DMS 273 treated with DMSO at 0.1 percent for 48 hours (cell line): ENCODE results near the gene GPR137.
"Not testable (repeated sequence)": the region's sequence is repeated elsewhere in the genome, so short reads cannot be mapped to it uniquely, and the experiment has no call there.

ENCODE experiments used
- DNase-seq: peaks from one replicate; lab custom pipeline; 2025; lab: John Stamatoyannopoulos, UW

Gene GPR137

DNA sequence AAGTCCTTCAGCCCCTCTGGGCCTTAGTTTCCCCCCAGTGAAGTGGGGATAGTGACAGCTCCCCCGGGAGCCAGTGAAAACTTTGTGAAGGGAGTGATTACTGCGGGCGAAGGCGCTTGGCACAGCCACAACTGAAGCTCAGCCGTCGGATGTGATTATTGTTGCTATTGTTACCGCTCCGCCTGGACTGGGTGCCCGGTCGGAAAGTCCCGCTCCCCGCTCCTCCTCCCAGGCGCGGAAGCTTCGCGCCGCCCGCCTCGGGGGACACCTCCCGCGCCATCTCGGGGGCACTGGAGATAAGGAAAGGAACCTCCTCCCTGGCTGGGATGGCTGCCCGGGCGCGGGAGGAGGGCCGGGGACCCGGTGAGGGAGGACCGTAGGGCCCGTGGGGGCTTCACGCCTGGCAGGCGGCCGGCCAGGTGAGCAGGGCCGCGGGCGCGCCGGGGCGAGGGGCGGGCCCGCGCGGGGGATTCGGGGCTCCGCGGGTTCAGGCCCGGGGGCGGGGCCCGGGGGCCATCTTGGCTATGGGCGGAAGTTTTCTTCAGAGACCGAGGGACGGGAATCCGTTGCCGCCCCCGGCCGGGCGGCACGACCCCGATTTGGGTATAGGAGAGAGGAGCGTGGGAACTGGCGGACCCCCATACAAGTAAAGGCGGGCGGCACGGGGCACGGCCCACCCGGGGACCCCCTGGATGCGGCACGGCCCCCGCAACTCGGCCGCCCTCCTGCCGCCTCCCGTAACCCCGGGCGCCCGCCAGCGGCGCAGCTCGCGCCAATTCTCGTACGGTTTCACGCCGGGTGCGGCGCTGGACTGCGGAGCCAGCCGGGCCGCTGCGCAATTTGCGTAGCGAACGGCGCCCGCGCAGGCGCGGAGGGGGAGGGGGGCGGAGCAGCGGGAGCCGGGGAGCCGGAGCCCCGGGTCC, at the start of gene GPR137:
Gene GPR137, plus strand, starts transcription at position 887 of the 923 bp plus-strand sequence. CDS start 677 bp downstream, outside the sequence.
- no peak for DNase-seq

DNA sequence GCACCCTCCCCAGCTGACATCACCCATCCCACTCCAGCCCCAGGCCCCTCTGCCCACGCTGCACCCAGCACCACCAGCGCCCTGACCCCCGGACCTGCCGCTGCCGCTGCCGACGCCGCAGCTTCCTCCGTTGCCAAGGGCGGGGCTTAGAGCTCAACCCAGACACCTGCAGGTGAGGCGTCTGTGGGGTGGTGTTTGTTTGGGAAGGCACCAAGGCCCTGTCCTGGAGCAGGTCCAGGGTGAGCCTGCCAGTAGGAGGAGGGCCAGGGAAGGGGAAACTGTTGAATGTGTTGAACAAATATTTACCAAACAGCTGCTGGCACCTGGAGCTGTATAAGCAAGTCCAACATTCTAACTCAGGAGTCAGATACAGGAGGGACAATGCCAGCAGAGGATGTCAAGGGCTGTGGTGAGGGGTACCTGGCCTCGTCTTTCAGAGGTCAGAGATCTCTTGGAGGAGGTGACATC, 48.1 kb upstream of the GPR137 start:
- DNase-seq, result no peak

DNA sequence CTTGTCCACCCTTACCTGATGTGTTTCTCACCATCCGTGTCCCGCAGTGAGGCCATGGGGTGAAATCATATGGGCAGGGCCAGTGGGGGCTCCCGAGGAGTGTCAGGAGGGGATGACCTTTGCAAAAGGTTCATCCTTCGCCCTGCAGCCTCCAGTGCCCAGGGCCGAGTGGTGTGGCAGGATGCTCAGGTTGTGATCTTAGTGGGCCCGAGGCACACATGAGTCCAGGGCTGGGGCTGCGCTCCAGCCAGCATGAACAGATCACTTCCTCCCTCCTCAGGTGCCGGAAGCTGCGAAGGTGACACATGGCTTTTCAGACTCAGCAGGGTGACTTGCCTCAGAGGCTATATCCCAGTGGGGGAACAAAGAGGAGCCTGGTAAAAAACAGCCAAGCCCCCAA, 47.6 kb upstream of the GPR137 start:
- DNase-seq, result no peak

DNA sequence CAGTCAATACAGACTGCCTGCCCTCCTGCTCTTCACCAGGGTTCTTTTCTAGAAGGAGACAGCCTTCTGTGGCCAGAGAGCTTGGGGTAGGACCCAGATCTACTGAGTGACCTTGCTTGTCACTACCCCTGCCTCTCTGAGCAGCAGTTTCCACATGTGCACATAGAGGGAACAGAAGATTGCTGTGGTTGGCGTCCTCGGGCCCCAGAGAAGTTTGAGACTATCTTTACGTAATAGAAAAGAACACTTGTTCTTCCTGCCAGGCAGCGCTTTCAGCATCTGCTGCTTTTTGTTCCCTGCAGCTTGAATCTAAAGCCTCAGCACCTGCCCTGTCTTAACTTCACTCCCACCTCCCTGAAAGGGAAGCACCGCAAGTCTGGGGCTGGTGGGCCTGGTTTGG, 46.6 kb upstream of the GPR137 start:
- DNase-seq, result no peak

DNA sequence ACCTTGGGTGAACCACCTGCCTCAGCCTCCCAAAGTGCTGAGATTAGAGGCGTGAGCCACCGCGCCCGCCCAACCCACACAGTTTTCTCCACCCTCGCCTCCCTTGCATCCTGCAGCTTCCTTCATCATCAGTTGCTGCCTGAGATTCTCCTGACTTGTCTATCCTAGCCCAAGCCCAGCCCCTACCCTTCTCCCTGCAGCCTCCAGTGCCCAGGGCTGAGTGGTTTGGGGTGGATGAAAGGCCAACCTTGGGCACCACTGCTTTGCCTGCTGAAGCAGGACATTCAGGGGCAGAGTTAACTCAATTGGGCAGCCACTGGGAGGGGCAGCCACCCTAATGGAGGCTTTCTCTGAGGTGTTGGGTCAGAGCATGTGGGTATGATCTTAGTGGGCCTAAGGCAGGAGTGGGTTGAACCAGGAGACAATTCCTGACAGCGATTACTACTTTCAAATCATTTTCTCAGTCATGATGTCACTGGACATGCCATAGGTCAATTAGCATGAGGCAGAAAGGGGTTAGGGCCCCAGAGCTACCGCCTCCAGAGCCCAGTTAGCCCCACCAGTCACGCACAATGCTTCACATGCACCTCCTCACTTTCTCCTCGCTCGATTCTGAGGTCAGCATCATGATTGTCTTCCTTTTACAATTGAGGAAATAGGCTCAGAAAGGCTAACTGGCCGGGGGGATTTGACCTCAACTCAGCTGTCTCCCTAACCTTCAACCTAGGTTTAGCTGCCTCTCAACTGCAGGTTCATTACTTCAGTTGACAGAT, 45.8 kb upstream of the GPR137 start:
- DNase-seq, result no peak

DNA sequence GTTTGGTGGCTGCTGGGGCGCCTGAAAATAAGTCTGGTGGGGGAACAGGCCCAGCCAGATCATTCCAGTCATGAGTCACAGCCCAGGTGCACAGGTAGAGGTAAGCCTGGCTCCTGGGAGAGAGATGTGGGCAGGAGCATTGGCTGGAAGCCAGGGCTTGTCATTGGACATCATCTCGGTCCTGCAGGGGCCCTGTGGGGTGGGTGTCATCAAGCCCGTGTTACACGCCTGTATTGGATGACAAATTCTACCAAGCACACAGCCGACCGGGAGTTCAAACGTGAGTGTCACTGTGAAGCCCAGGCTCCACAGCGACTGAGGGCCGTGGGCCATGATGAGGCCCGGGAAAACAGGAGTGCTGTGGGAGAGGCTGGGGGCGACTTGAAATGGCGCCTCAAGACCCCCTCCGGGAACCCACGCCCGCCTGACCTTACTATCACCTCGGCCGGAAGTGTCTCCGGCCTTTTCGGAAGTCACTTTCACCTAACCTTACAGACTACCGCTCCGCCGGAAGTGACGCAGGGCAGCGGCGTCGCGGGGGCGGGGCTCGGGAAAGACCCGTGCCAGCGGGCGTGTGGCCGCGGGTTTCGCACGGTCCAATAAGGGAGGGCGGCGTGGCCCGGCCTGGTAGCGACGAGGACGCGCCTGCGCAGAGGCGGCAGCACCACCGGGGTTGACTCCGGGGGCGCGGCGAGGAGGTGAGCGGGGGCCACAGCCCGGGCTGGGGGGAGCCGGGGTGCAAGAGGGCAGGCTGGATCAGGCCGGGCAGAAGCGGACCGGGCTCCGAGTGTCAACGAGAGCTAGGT, 45.0 kb upstream of the GPR137 start, which contains the start of gene FKBP2:
Gene FKBP2, plus strand, starts transcription at position 661 of the 806 bp plus-strand sequence. CDS start 1,293 bp downstream, outside the sequence.
- DNase-seq, result peak; percentile 75

DNA sequence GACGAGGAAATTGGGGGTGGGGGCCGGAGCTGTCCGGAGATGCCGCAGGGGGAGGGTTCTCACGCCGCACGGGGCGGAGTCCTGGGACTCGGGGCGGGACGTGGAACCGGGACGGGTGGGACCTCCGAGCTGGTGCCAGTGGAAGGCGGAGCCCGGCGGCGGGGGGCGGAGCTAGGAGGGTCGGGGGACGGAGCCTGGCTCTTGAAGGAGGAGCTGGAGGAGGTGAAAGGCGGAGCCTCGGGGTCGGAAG, 44.5 kb upstream of the GPR137 start:
- DNase-seq, result no peak

DNA sequence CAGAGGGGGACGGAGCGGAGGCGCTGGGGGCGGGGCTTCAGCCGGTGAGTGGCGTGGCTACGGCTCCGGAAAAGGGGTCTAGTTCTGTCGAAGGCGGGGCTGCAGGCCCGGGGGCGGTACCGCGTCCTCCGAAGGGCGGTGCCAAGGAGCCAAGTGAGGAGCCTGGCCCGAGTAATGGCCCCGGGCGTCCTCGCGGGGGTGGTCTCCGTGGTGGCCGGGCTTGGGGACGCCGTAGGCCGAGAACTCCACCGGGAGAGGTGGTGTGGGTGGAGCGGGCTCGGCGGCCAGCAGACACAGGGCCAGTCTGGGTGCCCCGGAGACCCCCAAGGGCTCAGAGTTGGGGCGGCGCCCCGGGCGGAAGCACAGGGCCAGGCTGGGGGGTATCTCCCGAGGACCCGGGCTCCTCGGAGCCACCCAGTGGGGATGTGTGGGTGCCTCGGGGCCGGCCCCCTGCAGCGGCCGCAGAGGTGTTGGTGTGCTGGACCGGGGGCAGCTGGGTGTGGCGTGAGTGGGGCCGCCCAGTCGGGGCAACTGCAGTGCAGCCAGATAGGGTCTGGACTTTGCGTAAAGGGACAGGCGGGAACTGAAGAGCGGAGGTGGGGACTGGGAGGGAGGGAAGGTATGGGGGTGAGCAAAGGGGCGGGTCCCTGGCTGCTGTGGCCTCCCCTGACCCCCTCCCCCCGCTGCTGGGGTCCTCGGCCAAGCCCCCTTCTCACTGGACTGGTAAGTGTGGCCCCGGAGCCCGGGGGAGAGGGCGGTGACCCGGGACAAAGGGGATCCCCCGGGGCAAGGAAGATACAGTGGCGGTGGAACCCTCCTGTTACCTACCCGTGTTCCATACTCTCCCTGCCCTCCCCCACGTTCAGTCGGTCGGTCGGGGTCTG, 43.9 kb upstream of the GPR137 start:
- peak; percentile 80 for DNase-seq

GRCh38 chr11:64243236-64243854, 42.3 kb upstream of the GPR137 start:
- no peak for DNase-seq

DNA sequence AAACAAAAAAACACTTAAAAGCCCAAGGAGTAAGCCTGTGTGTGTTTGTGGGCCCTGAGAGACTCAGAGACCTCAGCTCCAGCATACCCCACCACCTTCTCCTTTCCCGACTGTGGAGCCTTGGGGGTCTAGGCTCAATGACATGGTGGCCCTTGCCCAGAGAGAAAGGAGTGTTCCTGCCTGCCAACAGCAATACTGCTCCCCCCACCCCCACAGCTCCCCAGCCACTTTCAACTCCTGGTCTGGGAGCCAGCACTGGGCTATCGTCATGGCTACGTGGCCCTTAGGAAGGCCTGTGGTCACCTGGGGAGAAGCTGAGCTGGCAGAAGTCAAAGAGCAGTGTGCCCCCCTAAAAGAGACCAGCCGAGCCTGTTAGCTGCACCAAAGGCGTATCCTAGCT, 41.5 kb upstream of the GPR137 start:
- DNase-seq, result no peak

- DNase-seq, result no peak
These were observed 40.7 kb upstream of the GPR137 start for GRCh38 chr11:64244966-64245365.

DNA sequence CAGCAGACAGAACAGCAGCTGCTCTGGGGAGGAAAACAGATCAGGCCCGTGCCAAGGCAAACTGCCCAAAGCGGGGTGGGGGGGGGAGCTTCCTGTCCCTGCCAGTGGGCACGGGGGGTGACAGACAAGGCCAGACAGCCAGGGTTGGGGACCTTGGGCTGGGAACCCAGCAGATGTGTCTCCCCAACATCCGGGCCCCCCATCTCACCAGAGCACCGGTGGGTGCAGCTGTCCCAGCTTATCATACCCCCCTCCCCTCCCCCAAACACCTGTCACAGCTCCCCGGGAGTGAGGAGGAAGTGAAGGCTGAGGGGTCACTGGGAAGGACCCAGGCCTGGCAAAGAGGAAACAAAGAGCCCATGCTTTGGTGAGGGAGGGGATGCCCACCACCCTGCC, 40.2 kb upstream of the GPR137 start:
- DNase-seq, result no peak

- DNase-seq, result no peak
These were observed 39.6 kb upstream of the GPR137 start for GRCh38 chr11:64245797-64246620.

GRCh38 chr11:64246621-64246870, 39.1 kb upstream of the GPR137 start:
- not testable (repeated sequence) for DNase-seq

GRCh38 chr11:64246871-64247728, 38.5 kb upstream of the GPR137 start, which contains the start of gene PPP1R14B:
TSS of gene PPP1R14B (minus strand) at chr11:64246943. CDS start at chr11:64246673, 270 bp downstream.
- DNase-seq, result peak; percentile 60

DNA sequence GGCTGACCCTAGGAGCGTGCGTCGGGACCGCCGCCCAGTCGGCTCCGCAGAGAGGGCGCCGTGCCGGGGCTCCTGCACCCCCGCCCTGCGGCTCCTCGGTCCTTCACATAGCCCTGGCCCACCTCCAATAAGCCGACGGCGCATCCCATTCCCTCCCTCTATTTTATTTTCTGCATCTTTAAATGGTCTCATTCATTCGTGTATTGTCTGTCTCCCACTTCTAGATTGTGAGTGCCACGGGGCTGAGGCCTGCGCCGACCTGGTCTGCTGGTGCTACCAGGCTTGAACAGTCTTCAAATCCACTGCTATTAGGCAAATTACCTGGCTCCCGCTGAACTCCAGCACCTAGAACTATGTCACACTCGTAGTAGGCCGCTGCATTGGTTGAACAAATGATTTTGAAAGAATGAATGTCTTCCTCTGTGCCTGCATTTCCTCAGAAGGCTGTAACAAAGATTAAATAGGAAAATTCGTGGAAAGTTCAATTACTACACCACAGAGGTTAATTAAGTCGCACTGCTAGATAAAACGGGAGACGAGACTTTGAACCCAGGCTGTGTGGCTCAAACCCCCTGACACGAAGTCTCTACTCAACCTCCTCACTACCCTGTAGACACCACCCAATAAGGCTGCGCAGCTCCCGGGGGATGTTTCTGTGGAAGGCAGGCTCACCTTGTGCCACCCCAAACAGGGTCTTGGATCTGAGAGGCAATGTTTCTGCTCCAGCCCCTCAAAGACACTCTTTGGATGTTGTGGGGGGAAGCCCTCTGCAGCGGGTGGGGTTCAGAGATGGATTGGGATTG, 37.7 kb upstream of the GPR137 start:
- no peak for DNase-seq

GRCh38 chr11:64248578-64248977, 37.1 kb upstream of the GPR137 start:
- DNase-seq, result no peak

GRCh38 chr11:64249038-64249437, 36.6 kb upstream of the GPR137 start:
- DNase-seq, result no peak
